Ecto neural progenitor cell (in vitro differentiated cells): ENCODE data around the gene TMEM247.
A peak's percentile ranks its signal among the peaks of the same experiment; 100 is the strongest.

Experiments used
- DNase-seq: peaks from one replicate; pipeline ENCODE4 v3.0.0-alpha.2; 2018; ENCODE audit warnings: low spot score

TMEM247 gene

GRCh38 chr2:46489423-46490174 lies 10.2 kb downstream of the TMEM247 start:
- DNase-seq: no peak

DNA sequence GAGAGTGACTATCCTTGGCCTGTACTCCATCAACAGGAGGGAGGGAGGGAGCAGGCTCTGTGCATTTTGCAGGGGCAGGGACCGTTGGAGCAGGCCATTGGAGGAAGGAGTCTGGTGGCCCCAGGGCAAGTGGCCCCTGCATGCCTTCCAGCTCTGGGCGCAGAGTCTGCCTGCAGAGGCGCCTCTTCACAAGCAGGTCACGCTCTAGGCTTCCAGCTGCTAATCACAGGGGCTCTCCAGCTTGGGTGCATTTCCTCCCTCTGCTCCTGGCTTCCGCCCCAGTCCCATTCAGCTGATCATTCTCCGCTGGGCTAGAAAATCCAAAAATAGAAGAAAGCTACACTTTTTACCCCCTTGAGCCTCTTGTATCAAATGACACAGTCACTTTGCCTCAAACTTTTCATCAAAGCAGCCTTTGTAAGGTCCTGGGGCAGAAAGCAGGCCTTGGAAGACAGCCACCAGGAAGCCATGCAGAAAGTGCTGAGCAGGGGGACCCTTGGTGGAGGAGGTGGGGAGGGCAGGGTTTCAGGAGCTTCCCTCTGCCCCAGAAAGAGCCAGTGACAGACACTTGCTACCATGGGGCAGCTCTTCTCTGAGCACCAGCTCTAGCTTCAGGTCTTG lies 11.3 kb downstream of the TMEM247 start:
- DNase-seq: peak; percentile 45

DNA sequence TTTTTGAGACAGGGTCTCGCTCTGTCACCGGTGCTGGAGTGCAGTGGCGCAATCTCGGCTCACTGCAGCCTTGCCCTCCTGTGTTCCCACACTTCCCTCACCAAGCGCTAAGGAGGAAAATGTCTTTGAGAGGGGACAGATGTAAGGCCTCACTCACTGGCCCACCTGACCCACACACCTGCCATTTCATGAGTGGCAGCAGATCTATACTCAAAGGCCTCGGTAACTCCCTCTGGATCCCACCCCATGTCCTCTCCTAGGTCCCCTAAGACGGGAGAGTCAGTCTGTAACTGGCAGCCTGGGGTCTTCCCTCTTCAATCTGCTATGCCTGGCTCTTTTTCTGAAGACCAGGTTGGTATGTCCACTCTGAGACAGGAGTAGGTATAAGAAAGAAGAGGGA lies 12.9 kb downstream of the TMEM247 start:
- peak; percentile 27 for DNase-seq

DNA sequence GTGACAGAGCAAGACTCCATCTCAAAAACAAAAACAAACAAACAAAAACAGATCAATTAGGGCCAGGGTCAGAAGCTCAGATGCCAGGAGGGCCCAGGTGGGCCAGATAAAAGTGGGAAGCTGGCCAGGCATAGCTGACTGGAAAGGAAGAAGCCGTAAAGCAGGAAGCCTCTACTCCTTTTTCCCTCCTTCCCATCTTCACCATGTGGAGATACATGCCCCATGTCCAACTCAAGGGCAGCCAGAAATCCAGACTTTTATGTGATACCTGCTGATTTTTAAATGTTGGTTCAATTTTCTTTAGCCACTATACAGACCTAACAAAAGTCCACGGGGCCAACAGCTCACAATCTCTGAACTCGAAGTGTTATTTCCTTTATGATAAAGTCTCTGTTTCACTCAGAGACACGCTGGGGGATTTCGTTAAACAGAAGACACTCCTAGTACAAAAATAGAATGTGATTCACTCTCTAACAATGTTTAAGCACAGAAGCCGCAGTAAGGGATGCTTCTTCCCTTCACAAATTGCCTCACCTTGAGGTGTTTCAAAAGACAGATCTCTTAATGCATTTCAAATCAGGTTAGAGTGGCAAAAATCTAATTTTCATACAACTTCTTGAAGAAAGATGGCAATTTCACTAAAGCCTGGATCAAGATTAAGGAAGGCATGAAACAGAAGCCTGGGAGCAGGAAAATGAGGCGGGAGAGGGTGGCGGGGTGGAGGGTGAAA lies 14.0 kb downstream of the TMEM247 start:
- DNase-seq: peak; percentile 6

- peak; percentile 52 for DNase-seq
Observed at GRCh38 chr2:46493971-46494250, 14.5 kb downstream of the TMEM247 start.

DNA sequence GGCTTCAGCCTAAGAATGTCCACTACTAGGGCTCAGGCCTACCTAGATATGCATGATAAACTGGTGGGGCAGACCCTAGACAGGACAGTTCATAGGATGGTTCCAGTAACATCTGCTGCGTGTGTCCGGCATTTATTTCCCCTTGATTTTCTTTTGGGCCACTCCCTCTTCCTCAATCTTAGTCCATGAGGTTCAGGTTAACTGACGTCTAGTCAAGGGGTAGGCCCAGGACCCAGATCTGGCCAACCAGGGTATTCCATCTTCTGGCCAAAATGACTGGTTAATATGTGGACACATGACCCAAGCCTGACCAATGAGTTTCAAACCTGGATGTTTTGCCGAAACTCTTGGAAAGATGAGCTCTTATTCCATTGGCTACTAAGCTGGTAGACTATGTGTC lies 15.2 kb downstream of the TMEM247 start:
- peak; percentile 12 for DNase-seq

DNA sequence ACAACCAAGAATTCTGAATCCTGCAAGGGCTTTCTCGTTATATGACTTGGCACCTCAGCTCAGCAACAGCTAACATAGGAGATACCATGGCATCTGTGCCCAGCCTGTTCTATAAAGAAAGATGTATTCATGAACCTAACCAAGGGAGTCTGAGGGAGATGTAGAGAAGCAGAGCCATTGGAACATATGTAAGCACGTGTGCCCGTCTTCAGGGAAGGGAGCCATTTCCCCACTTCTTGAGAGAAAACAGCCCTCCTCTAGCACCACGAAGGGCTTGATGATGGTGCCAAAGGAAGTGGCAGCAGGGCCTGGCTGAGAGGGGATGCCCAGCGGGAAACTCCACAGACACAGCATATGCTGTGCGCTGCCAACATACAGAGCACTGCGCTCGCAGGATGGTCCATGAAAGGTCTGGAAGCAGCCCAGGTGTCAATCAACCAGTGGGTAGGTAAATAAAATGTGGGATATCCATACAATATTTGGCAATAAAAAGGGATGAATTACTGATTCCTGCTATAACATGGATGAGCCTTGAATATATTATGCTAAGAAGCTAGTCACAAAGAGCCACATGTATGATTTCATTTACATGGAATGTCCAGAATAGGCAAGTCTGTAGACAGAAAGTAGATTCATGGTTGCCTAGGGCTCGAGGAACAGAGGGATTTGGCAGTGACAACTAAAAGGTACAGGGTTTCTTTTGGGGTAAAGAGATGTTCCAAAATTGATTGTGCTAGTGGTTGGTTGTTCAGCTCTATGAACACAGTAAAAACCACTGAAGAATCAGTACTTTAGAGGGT lies 16.1 kb downstream of the TMEM247 start:
- peak; percentile 9 for DNase-seq

DNA sequence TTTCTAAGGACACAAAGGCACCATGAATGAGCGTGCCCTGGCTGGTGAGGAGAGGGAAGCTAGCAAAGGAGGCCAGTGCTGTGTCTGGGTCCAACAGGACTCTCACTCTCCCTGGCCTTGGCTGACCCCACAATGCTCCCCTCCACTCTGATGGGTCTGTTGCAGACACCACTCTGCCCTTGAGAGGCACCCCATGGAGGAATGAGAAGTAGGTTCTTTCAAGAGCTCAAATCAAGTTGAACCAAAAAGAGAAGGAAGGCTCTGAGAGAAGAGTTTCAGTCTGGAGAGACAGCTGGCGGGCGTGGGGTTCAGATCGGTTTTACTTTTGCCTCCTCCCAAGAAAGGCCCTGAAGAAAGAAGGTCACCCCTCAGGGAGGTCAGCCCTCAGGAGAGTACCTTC lies 18.4 kb downstream of the TMEM247 start:
- peak; percentile 36 for DNase-seq

DNA sequence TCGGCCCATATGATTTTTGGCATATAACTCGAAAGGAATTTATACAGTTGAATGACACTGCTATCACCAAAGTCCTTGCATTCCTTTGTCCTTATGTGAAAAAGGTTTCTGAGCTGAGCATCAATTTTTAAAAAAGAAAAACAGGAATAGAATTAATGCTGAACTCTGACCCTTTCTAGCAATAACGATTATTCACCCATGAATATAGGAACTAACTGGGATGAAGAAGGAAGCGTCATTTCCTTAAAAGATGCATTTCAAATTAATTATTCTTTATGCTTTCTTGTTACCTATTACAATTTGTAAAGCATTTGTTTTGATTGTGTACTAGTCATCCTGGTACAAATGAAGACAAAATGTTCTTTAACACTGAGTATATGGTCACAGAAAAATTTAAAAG lies 19.3 kb downstream of the TMEM247 start:
- DNase-seq: no peak

- DNase-seq: no peak
Observed at GRCh38 chr2:46499392-46499785, 20.0 kb downstream of the TMEM247 start.

- DNase-seq: peak; percentile 11
Observed at GRCh38 chr2:46500801-46501200, 21.4 kb downstream of the TMEM247 start.

DNA sequence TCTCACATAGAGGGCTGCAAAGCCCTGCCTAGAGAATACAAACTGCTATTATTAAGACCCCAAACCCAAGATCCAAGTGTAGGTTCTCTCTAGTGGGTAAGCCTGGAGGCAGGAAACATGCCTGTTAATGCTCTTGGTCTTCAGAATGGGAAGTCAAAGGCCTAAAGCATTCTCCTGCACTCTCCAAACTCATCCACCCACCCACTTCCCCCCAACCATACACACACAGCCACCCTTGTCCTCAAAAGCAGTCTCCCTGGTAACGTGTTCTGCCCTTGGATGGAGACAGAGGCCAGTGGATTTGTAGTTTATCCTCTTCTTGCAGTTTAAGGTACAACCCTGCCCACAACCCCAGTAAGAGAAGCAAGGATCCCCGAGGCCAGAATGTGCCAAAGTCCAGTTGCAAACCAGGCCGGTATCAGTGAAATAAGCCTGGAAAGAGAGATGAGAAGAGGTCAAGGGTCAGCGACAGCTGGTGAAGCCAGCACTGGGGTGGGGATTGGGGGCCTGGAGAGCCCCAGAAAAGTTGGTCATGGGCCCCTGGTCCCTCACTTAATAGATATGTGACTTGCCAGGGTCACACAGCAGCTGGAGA lies 23.0 kb downstream of the TMEM247 start:
- DNase-seq: peak; percentile 42

DNA sequence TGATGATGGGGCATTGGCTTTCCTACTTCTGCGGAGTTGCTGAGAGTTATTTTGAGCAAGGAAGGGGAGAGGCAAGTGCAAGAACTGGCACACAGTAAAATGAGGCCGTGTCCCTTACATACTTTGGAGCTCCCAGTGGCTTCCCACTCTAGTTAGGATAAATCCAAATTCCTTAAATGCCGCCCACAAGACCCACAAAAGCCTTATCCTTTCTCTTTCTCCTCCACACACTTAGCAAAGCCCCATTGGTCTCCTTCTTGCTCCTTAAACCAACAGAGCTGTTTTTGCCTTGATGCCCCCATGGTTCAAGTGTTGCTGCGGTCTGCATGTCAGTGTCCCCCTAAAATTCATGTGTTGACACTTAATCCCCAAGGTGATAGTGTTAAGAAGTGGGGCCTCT lies 24.3 kb downstream of the TMEM247 start:
- DNase-seq: peak; percentile 7

DNA sequence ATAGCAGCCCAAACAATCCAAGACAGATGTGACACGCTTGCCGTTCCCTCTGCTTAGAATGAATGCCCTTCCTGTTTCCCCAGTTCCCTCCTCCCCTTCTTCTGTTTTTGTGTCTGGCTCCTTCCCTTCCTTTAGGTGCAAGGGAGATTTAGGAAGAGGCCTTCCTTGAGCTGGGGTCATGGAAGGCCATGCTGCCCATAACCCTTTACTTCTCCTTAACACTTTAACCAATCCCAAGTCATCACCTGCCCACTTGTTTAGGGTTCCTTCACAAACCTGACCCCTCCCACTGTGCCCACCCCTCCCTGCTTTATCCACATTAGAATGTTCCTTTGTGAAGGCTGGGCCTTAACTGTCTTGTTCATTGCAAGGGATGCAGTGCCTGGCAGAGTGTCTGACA lies 24.9 kb downstream of the TMEM247 start:
- peak; percentile 12 for DNase-seq

DNA sequence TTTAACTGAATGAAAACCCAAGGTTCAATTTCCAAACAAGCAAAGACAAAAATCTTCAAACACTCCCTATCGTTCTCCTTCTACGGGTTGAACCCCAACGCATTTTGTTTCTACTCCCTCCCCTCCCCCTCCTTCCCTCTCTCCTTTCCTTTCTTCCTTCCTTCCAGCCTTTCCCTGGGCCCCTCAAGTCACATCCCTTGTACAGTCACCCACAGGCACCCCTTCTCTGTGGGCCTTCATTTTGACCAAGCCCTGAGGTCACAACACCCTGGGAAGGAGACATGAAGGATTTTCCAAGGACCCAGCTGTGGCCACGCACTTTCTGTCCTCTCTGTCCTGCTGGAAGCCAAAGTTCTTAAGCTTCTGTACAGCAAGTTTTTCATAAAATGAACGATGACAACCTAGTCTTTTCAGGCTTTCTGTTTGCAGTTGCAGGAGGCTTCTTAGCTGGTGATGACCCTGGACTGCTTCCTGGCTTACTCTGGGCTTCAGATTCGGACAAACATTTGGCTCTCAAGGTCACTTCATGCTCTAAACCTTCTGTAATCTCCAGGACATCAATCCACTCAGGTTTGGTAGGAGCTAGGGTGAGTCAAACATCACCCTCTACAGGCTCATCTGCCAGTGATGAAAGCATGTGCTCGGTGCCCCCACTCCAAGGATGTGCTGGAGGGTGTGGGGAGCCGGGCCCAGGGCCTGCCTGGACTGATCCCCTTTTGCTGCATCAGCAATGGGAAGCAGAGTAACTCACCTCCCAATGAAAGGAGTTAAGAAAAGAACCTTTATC lies 25.5 kb downstream of the TMEM247 start:
- DNase-seq: peak; percentile 35

DNA sequence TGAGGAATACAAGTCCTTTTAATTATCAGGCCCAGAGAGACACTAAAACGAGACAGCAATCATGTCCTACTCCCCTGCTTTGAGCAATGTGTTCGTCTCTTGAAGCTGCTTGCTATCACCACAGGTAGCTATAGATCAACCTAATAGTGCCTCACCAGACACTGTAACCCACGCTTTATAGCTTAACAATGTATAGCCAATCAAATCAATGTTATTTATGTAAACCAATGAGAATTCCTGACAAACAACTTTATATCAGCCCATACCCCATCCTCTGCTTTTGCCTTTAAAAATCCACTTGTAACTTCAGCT lies 26.1 kb downstream of the TMEM247 start:
- DNase-seq: no peak

- peak; percentile 14 for DNase-seq
Observed at GRCh38 chr2:46506131-46506706, 26.9 kb downstream of the TMEM247 start.

DNA sequence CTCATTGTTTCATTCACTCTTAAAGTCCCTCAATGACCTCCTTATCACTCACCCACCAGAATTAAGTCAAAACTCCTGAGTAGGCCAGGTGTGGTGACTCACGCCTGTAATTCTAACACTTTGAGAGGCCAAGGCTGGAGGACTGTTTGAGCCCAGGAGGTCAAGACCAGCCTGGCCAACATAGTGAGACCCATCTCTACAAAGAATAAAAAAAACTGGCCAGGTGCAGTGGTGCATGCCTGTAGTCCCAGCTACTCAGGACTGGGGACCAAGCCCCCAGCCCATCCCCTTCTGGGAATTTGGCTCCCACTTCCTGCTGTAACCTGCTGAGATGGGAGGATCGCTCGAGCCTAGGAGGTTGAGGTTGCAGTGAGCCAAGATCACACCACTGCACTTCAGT lies 28.9 kb downstream of the TMEM247 start:
- peak; percentile 15 for DNase-seq

- peak; percentile 12 for DNase-seq
Observed at GRCh38 chr2:46508759-46509158, 29.4 kb downstream of the TMEM247 start.

DNA sequence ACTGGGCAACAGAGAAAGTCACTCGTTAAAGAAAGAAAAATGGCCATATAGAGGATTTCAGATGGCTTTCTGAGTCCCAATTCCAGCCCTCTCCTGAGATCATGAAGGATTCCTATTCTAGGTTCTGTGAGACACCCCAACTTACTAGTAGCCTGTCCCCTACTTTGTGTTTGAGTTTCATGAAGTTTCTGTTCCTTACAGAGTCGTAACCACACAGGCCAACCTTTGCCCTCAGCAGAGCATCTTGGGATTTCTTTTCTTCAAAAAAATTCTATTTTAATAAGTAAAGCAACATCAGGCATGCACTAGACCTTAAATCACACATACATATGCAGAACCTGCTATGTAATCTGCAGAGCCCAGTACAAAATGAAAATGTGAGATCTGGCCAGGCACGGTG lies 30.4 kb downstream of the TMEM247 start:
- no peak for DNase-seq

GRCh38 chr2:46510598-46511177 lies 31.3 kb downstream of the TMEM247 start:
- DNase-seq: no peak
